H1 (cell line): Measurements from ENCODE around the gene RNF224. TPM values are rescaled to one million over a fixed set of nuclear protein-coding genes. Genes with fewer than 3 reads are reported as not detected.

ENCODE experiments used
- CTCF ChIA-PET: fragments of 300-600 bp; sonication (Branson Sonifier 250); formaldehyde crosslinking; loops from one replicate; lab custom pipeline; 2021; ENCODE audit not compliant: partially characterized antibody; lab: Charles Lee
- POLR2A ChIA-PET: fragments of 300-600 bp; sonication (Branson Sonifier 250); formaldehyde crosslinking; loops from one replicate; lab custom pipeline; 2021; ENCODE audit warnings: inconsistent platforms; ENCODE audit not compliant: partially characterized antibody; lab: Charles Lee
- DNase-seq, 2 experiments: peaks; one replicate each; pipeline versions ENCODE4 v3.0.0 to v3.0.0-alpha.2; 2010 to 2022; ENCODE audit warnings: low spot score in 2 of 2, low read depth in 1 of 2, mixed read lengths in 1 of 2
- FAIRE-seq: peaks from 2 replicates; lab custom pipeline; 2011; peaks lifted over from hg19 to GRCh38; lab: Jason Lieb, UNC
- H2AFZ ChIP-seq: 2 replicates; pipeline ENCODE4 v1.8.1; 2012; ENCODE audit warnings: low read length, inconsistent platforms
- H2AK5ac ChIP-seq: 2 replicates; pipeline ENCODE4 v1.6.1; 2013; ENCODE audit warnings: low read depth, low read length
- H2BK120ac ChIP-seq: replicated peaks from 2 replicates; pipeline ENCODE3; 2013; ENCODE audit warnings: low read depth, low read length, inconsistent platforms
- H2BK12ac ChIP-seq: 2 replicates; pipeline ENCODE4 v1.6.1; 2013; ENCODE audit warnings: low read depth, low read length
- H2BK15ac ChIP-seq: 2 replicates; pipeline ENCODE4 v1.6.1; 2013; ENCODE audit warnings: low read length
- H2BK20ac ChIP-seq: 2 replicates; pipeline ENCODE4 v1.6.1; 2013; ENCODE audit warnings: low read length
- H2BK5ac ChIP-seq: 2 replicates; pipeline ENCODE4 v1.6.1; 2013; ENCODE audit warnings: low read depth, low read length
- H3K14ac ChIP-seq: 2 replicates; pipeline ENCODE4 v1.6.1; 2013; ENCODE audit warnings: inconsistent platforms; ENCODE audit not compliant: insufficient read length
- H3K18ac ChIP-seq: 2 replicates; pipeline ENCODE4 v1.6.1; 2013; ENCODE audit warnings: low read length; ENCODE audit errors: extremely low read depth
- H3K23ac ChIP-seq: 2 replicates; pipeline ENCODE4 v1.6.1; 2013; ENCODE audit warnings: inconsistent platforms; ENCODE audit not compliant: insufficient read length
- H3K23me2 ChIP-seq: 2 replicates; pipeline ENCODE4 v1.6.1; 2013; ENCODE audit warnings: low read depth, low read length
- H3K27ac ChIP-seq: 2 replicates; pipeline ENCODE4 v1.6.1; 2011; ENCODE audit warnings: low read depth, low read length, inconsistent platforms
- H3K27me3 ChIP-seq, 4 experiments: replicated peaks in 1 of 4; 1 replicate in 1 of 4; 2 replicates in 3 of 4; pipeline versions ENCODE4 v1.6.1 to v1.8.1; 2011 to 2013; ENCODE audit warnings: low read length in 3 of 4, mild to moderate bottlenecking in 3 of 4, inconsistent platforms in 2 of 4, mixed read lengths in 2 of 4, moderate library complexity in 1 of 4; ENCODE audit not compliant: control insufficient read depth in 3 of 4, insufficient read depth in 3 of 4; ENCODE audit errors: extremely low read depth in 1 of 4
- H3K36me3 ChIP-seq, 4 experiments: 2 replicates each; pipeline versions ENCODE4 v1.6.1 to v1.8.1; 2011 to 2013; ENCODE audit warnings: mild to moderate bottlenecking in 4 of 4, low read length in 3 of 4, moderate library complexity in 2 of 4, control low read depth in 1 of 4, inconsistent platforms in 1 of 4; ENCODE audit not compliant: insufficient read depth in 4 of 4, control insufficient read depth in 2 of 4
- H3K4ac ChIP-seq: replicated peaks from 2 replicates; pipeline ENCODE3; 2013; ENCODE audit warnings: low read length, low read depth, mixed read lengths, inconsistent platforms; ENCODE audit not compliant: insufficient read length
- H3K4me1 ChIP-seq, 4 experiments: replicated peaks in 1 of 4; 1 replicate in 1 of 4; 2 replicates in 3 of 4; pipeline versions ENCODE4 v1.6.1 to v1.8.1; 2011 to 2013; ENCODE audit warnings: low read length in 3 of 4, inconsistent platforms in 2 of 4, mixed read lengths in 1 of 4; ENCODE audit not compliant: insufficient read depth in 4 of 4, control insufficient read depth in 3 of 4
- H3K4me2 ChIP-seq, 2 experiments: 2 replicates each; pipeline versions ENCODE4 v1.6.1 to v1.8.1; 2011 to 2013; ENCODE audit warnings: low read depth in 2 of 2, low read length in 2 of 2, control low read depth in 1 of 2, inconsistent platforms in 1 of 2, mild to moderate bottlenecking in 1 of 2; ENCODE audit not compliant: insufficient read depth in 1 of 2
- H3K4me3 ChIP-seq, 4 experiments: fragments of 200-600, 300-600 bp in 1 of 4; sonication (generic), shearing (Covaris generic), sonication (Bioruptor Twin) in 1 of 4; 2 replicates each; pipeline versions ENCODE4 v1.5.1 to v1.8.1; 2011 to 2016; ENCODE audit warnings: low read length in 4 of 4, low read depth in 3 of 4, control low read depth in 2 of 4, inconsistent platforms in 2 of 4, mild to moderate bottlenecking in 2 of 4, mixed read lengths in 1 of 4, moderate library complexity in 1 of 4; ENCODE audit not compliant: insufficient read depth in 2 of 4; ENCODE audit errors: extremely low read depth in 1 of 4
- H3K56ac ChIP-seq: replicated peaks from 2 replicates; pipeline ENCODE3; 2013; ENCODE audit warnings: low read depth, mild to moderate bottlenecking, mixed read lengths, low read length, inconsistent platforms; ENCODE audit not compliant: insufficient read length
- H3K79me1 ChIP-seq: 2 replicates; pipeline ENCODE4 v1.6.1; 2013; ENCODE audit warnings: low read depth, low read length, control low read depth
- H3K79me2 ChIP-seq, 2 experiments: 2 replicates each; pipeline versions ENCODE4 v1.6.1 to v1.8.1; 2012 to 2013; ENCODE audit warnings: low read length in 2 of 2, mild to moderate bottlenecking in 2 of 2, inconsistent platforms in 1 of 2; ENCODE audit not compliant: insufficient read depth in 2 of 2, control insufficient read depth in 1 of 2
- H3K9ac ChIP-seq, 4 experiments: replicated peaks in 1 of 4; 1 replicate in 1 of 4; 2 replicates in 3 of 4; pipeline versions ENCODE4 v1.6.1 to v1.8.1; 2011 to 2013; ENCODE audit warnings: low read depth in 3 of 4, low read length in 3 of 4, control low read depth in 2 of 4, mild to moderate bottlenecking in 2 of 4, moderate library complexity in 2 of 4, inconsistent platforms in 1 of 4; ENCODE audit errors: extremely low read depth in 1 of 4
- H3K9me3 ChIP-seq, 2 experiments: 2 replicates each; pipeline versions ENCODE4 v1.6.1 to v1.8.1; 2012 to 2013; ENCODE audit warnings: mild to moderate bottlenecking in 2 of 2, moderate library complexity in 2 of 2, control low read depth in 1 of 2, inconsistent platforms in 1 of 2, low read depth in 1 of 2, low read length in 1 of 2, mixed read lengths in 1 of 2; ENCODE audit not compliant: insufficient read depth in 2 of 2
- H4K20me1 ChIP-seq, 2 experiments: replicated peaks in 1 of 2; 2 replicates each; pipeline versions ENCODE3 to v1.8.1; 2011 to 2013; ENCODE audit warnings: inconsistent platforms in 2 of 2, low read length in 2 of 2, mild to moderate bottlenecking in 1 of 2; ENCODE audit not compliant: insufficient read depth in 2 of 2, control insufficient read depth in 1 of 2
- H4K5ac ChIP-seq: 2 replicates; pipeline ENCODE4 v1.6.1; 2013; ENCODE audit warnings: low read length, low read depth, mixed read lengths, inconsistent platforms; ENCODE audit not compliant: insufficient read length
- H4K8ac ChIP-seq: 2 replicates; pipeline ENCODE4 v1.8.0; 2013; ENCODE audit warnings: mild to moderate bottlenecking, moderate library complexity, low read length, inconsistent platforms; ENCODE audit not compliant: insufficient read depth; ENCODE audit errors: extremely low read depth
- H4K91ac ChIP-seq: replicated peaks from 2 replicates; pipeline ENCODE3; 2013; ENCODE audit warnings: low read length, mixed read lengths, inconsistent platforms; ENCODE audit not compliant: insufficient read length
- CTCF ChIP-seq, 3 experiments: IDR thresholded peaks; 1 replicate in 2 of 3; 2 replicates in 1 of 3; pipeline versions ENCODE4 v1.5.1 to v1.6.1; 2011; ENCODE audit warnings: low read length in 3 of 3, mild to moderate bottlenecking in 3 of 3, inconsistent platforms in 2 of 3, low read depth in 1 of 3, moderate library complexity in 1 of 3; ENCODE audit not compliant: insufficient read depth in 1 of 3; ENCODE audit errors: control extremely low read depth in 1 of 3
- EP300 ChIP-seq, 2 experiments: IDR thresholded peaks; 1 replicate in 1 of 2; 2 replicates in 1 of 2; pipeline ENCODE4 v1.6.1; 2011 to 2012; ENCODE audit warnings: low read depth in 2 of 2, low read length in 2 of 2, mild to moderate bottlenecking in 2 of 2, borderline replicate concordance in 1 of 2, inconsistent platforms in 1 of 2, moderate library complexity in 1 of 2
- GTF2F1 ChIP-seq: IDR thresholded peaks from 2 replicates; pipeline ENCODE4 v1.6.1; 2012; ENCODE audit warnings: low read depth, low read length, improper control_type of control experiment, borderline replicate concordance
- NANOG ChIP-seq: IDR thresholded peaks from 2 replicates; pipeline ENCODE4 v1.6.1; 2011; ENCODE audit warnings: low read length, low read depth, mild to moderate bottlenecking, inconsistent platforms; ENCODE audit not compliant: insufficient read depth, poor library complexity, severe bottlenecking
- POU5F1 ChIP-seq: IDR thresholded peaks from 2 replicates; pipeline ENCODE4 v1.6.1; 2011; ENCODE audit warnings: low read depth, mild to moderate bottlenecking, low read length, moderate library complexity
- SIX5 ChIP-seq: IDR thresholded peaks from 2 replicates; pipeline ENCODE4 v1.6.1; 2011; ENCODE audit warnings: mild to moderate bottlenecking, low read depth, low read length
- SP1 ChIP-seq: IDR thresholded peaks from 2 replicates; pipeline ENCODE4 v1.6.1; 2011; ENCODE audit warnings: low read depth, low read length
- TBP ChIP-seq: IDR thresholded peaks from 2 replicates; pipeline ENCODE4 v1.6.1; 2011; ENCODE audit warnings: low read depth, low read length, improper control_type of control experiment
- TCF12 ChIP-seq: IDR thresholded peaks from 2 replicates; pipeline ENCODE4 v1.6.1; 2011; ENCODE audit warnings: low read depth, mild to moderate bottlenecking, low read length
- WGBS, 2 experiments: shearing (Covaris generic) in 1 of 2; methylation state at CpG; one replicate each; pipeline versions ENCODE4 v1.1.6 to v1.1.7; 2013 to 2015; ENCODE audit warnings: low lambda C conversion rate in 2 of 2, mixed read lengths in 2 of 2, inconsistent platforms in 1 of 2, low coverage in 1 of 2, missing lambda C conversion rate in 1 of 2; ENCODE audit not compliant: insufficient replicate concordance in 2 of 2, insufficient coverage in 1 of 2, insufficient read length in 1 of 2; ENCODE audit errors: extremely low coverage in 1 of 2, missing lambda C conversion rate in 1 of 2; 5-methylcytosine and 5-hydroxymethylcytosine counted together
- polyA plus RNA-seq, 7 experiments: library from polyadenylated mRNA; depleted of rRNA in 3 of 7; stranded (reverse) in 5 of 7; unstranded in 2 of 7; fragments of >200 nt in 5 of 7; fragments of 200-250 nt in 2 of 7; gene quantifications; 1 replicate in 5 of 7; 2 replicates in 1 of 7; 4 replicates in 1 of 7; pipeline versions ENCODE4 v1.2.1 to v1.2.3, GENCODE V29; 2011 to 2013; ENCODE audit warnings: missing spikeins in 2 of 7, mixed read lengths in 2 of 7
- total RNA-seq: library from RNA; stranded (reverse); fragmentation: NEBNext Ultra II Directional; extraction: Animal tissue kit (Norgen Biotek cat#: 25700); gene quantifications from 2 replicates; pipeline ENCODE4 v1.2.1, GENCODE V29; 2021

The RNF224 gene
- total and polyA plus RNA-seq, 2 of the 8 experiments (the other 6 are each of a cell fraction or from before 2014, with no cell fraction given): 0.24 TPM; not detected in 1

- Histone ChIP-seq H3K9ac (no peak overlapping the region), H4K91ac (no peak overlapping the region), H3K23ac (no peak overlapping the region), H4K8ac (no peak overlapping the region), H3K79me2 (no peaks in the 10 kb centered on the region), H3K36me3 (peaks cover 6 to 37% (median 22%) of the 10 kb centered on the region in 4 experiments), H3K4ac (no peak overlapping the region), H2BK20ac (no peak overlapping the region), H3K27ac (no peak overlapping the region), H2BK15ac (no peak overlapping the region), H2AFZ (no peak overlapping the region), H3K4me3 (no peak overlapping the region), H2AK5ac (no peak overlapping the region), H3K23me2 (no peaks in the 10 kb centered on the region), H3K9me3 (no peaks in the 10 kb centered on the region), H3K27me3 (no peaks in the 10 kb centered on the region), H3K18ac (no peak overlapping the region), H2BK120ac (no peak overlapping the region), H3K56ac (no peak overlapping the region), H4K20me1 (peaks cover under 1 to 10% of the 10 kb centered on the region in 2 experiments), H3K79me1 (no peaks in the 10 kb centered on the region), H2BK12ac (no peak overlapping the region), H3K14ac (no peak overlapping the region), H2BK5ac (no peak overlapping the region), H4K5ac (no peak overlapping the region), H3K4me1 (no peaks in the 10 kb centered on the region), H3K4me2 (no peak overlapping the region)
- ChIA-PET CTCF (interaction anchor here (0.8 to 2.6 kb wide), 7 partner anchors 10 to 178 kb away, joined by 3 to 11 read pairs (median 4); no protein-coding TSS in a partner anchor), POLR2A (interaction anchor here (1.2 to 69.9 kb wide), 3 partner anchors 10 to 137 kb away, joined by 3 to 1462 read pairs (median 1462); partner anchors contain the start of genes CYSRT1, NDOR1, NELFB and RNF208)
- FAIRE-seq (no peak), DNase-seq (no peak)
- 95% methylated on average over 15 of the region's 34 CpGs; no CpG with 5 or more reads in 1 of the 2 experiments for WGBS, 2 experiments
- TF ChIP-seq TCF12: no peak
- no peak for TF ChIP-seq GTF2F1
- no peak for TF ChIP-seq TBP
- no peak for TF ChIP-seq EP300 (IDR thresholded peaks at IDR 0.05; ENCODE audit: borderline replicate concordance in 1 of 2, low read depth in 2 of 2, low read length in 2 of 2)
- no peak for TF ChIP-seq CTCF (IDR thresholded peaks at IDR 0.05; ENCODE audit: control extremely low read depth in 1 of 3, insufficient read depth in 1 of 3, low read depth in 1 of 3, low read length in 3 of 3)
- TF ChIP-seq POU5F1: no peak
- TF ChIP-seq SIX5: no peak
- no peak for TF ChIP-seq NANOG
- no peak for TF ChIP-seq SP1
These were observed 39.5 kb downstream of the RNF224 start for GRCh38 chr9:137266585-137267453.
